Endothelial cell of umbilical vein (primary cell): ENCODE results near the gene KRTAP1-1.

ENCODE experiments used
- EZH2 ChIP-seq: IDR thresholded peaks from 2 replicates; pipeline ENCODE4 v1.6.1; 2012; ENCODE audit warnings: borderline replicate concordance, low read depth, mild to moderate bottlenecking, moderate library complexity, low read length, inconsistent platforms; ENCODE audit not compliant: severe bottlenecking
- MAX ChIP-seq: IDR thresholded peaks from 2 replicates; pipeline ENCODE4 v1.6.1; 2011; ENCODE audit not compliant: insufficient read depth, insufficient read length
- MYC ChIP-seq: IDR thresholded peaks from one replicate; pipeline ENCODE4 v1.6.1; 2011; ENCODE audit warnings: mild to moderate bottlenecking, low read depth, low read length
- POLR2AphosphoS5 ChIP-seq: IDR thresholded peaks from 2 replicates; pipeline ENCODE4 v1.6.1; 2012; ENCODE audit warnings: low read depth, mild to moderate bottlenecking, control low read depth, low read length, moderate library complexity; ENCODE audit not compliant: insufficient read depth
- TF ChIP-seq, protein P1 (sequence below), 2 donors: IDR thresholded peaks; 1 replicate in 1 of 2; 2 replicates in 1 of 2; pipeline ENCODE4 v1.5.1; 2011; ENCODE audit warnings: low read length in 2 of 2, mild to moderate bottlenecking in 2 of 2, moderate library complexity in 2 of 2, control low read depth in 1 of 2, inconsistent platforms in 1 of 2, low read depth in 1 of 2; ENCODE audit not compliant: insufficient read depth in 1 of 2; ENCODE audit errors: extremely low read depth in 1 of 2

DNA sequence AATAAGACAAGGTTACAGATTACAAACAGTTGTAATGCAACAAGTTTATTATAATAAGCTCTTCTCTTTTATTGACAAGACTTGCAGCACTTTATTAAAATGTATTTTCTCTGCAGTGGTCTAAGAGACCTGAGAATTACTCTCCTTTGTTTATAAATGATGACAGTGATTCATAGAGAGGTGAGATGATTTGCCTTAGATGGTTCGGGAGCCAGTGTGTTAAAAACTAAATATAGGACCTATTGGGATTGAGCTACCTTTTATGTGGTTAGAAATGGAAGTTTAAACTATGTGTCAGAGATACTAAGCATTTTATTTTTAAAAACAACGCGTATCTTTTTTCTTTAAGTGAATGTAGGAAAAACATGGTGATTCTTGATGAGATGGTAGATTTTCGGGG is 44.4 kb downstream of the KRTAP1-1 start:
- TF ChIP-seq POLR2AphosphoS5 (no peak), MYC (no peak), EZH2 (no peak), MAX (no peak)
- TF ChIP-seq, protein P1, sequence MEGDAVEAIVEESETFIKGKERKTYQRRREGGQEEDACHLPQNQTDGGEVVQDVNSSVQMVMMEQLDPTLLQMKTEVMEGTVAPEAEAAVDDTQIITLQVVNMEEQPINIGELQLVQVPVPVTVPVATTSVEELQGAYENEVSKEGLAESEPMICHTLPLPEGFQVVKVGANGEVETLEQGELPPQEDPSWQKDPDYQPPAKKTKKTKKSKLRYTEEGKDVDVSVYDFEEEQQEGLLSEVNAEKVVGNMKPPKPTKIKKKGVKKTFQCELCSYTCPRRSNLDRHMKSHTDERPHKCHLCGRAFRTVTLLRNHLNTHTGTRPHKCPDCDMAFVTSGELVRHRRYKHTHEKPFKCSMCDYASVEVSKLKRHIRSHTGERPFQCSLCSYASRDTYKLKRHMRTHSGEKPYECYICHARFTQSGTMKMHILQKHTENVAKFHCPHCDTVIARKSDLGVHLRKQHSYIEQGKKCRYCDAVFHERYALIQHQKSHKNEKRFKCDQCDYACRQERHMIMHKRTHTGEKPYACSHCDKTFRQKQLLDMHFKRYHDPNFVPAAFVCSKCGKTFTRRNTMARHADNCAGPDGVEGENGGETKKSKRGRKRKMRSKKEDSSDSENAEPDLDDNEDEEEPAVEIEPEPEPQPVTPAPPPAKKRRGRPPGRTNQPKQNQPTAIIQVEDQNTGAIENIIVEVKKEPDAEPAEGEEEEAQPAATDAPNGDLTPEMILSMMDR (IDR thresholded peaks at IDR 0.05; ENCODE audit: extremely low read depth in 1 of 2, insufficient read depth in 1 of 2, low read depth in 1 of 2, low read length in 2 of 2): no peak
